ENCODE data around the gene TUBD1. TPM values are rescaled to one million over a fixed set of nuclear protein-coding genes. Genes with fewer than 3 reads are reported as not detected.

TUBD1 gene
- total and polyA plus RNA-seq, 2 of the 13 experiments (the other 11 are each of a cell fraction or from before 2014, with no cell fraction given): 18.2 to 25.9 TPM

- TF ChIP-seq ZNF512B (CRISPR knock-in tag; IDR thresholded peaks at IDR 0.05; ENCODE audit: borderline replicate concordance) (no peak), SNAPC5 (CRISPR knock-in tag; IDR thresholded peaks at IDR 0.05; ENCODE audit: borderline replicate concordance) (no peak), ZBTB38 (CRISPR knock-in tag; IDR thresholded peaks at IDR 0.05) (peak; percentile 76), ZNF616 (CRISPR knock-in tag; IDR thresholded peaks at IDR 0.05; ENCODE audit: low read depth) (peak; percentile 90), ISL2 (CRISPR knock-in tag; IDR thresholded peaks at IDR 0.05) (peak; percentile 70), RAD51 (IDR thresholded peaks at IDR 0.05; ENCODE audit: borderline replicate concordance) (no peak), NFE2L1 (CRISPR knock-in tag; IDR thresholded peaks at IDR 0.05; ENCODE audit: borderline replicate concordance) (no peak), ZNF569 (CRISPR knock-in tag; IDR thresholded peaks at IDR 0.05; ENCODE audit: borderline replicate concordance) (no peak), ZNF142 (CRISPR knock-in tag; IDR thresholded peaks at IDR 0.05) (peak; percentile 76; the same call in 1 of the 2 replicates), ZC3H13 (CRISPR knock-in tag; IDR thresholded peaks at IDR 0.05) (no peak), EED (CRISPR knock-in tag; IDR thresholded peaks at IDR 0.05) (no peak), REL (CRISPR knock-in tag; conservative IDR thresholded peaks at IDR 0.05) (peak; percentile 86; the same call in 1 of the 2 replicates), TRIM22 (IDR thresholded peaks at IDR 0.05) (no peak), ZNF430 (CRISPR knock-in tag; IDR thresholded peaks at IDR 0.05) (peak; percentile 90; the same call in 1 of the 2 replicates), NFIB (CRISPR knock-in tag; IDR thresholded peaks at IDR 0.05; ENCODE audit: borderline replicate concordance) (no peak), ELF3 (CRISPR knock-in tag; IDR thresholded peaks at IDR 0.05) (no peak), ZNF629 (CRISPR knock-in tag; conservative IDR thresholded peaks at IDR 0.05) (no peak; the same call in 1 of the 2 replicates), NBN (conservative IDR thresholded peaks at IDR 0.05) (no peak), POLR2AphosphoS2 (IDR thresholded peaks at IDR 0.05; ENCODE audit: low read depth, low read length) (no peak)
These were observed at the start of gene TUBD1, which contains the start of gene RPS6KB1 (continued) for GRCh38 chr17:59892924-59893675.
